Measurements from ENCODE around the gene RSAD1.

The RSAD1 gene

GRCh38 chr17:50478391-50479381, at the start of gene RSAD1:
TSS of gene RSAD1 (plus strand) at chr17:50478860. CDS start at chr17:50478885, 25 bp downstream.
- peak; percentile 83 for DNase-seq

- no peak for DNase-seq
Measured at GRCh38 chr17:50429793-50430192, 48.9 kb upstream of the RSAD1 start.

- DNase-seq: no peak
Measured at GRCh38 chr17:50430821-50431618, 47.6 kb upstream of the RSAD1 start.

- DNase-seq: no peak
Measured at GRCh38 chr17:50432125-50432762, 46.4 kb upstream of the RSAD1 start.

GRCh38 chr17:50437409-50437808, 41.3 kb upstream of the RSAD1 start:
- no peak for DNase-seq

- no peak for DNase-seq
Measured at GRCh38 chr17:50439008-50439407, 39.7 kb upstream of the RSAD1 start.

GRCh38 chr17:50440172-50440837, 38.4 kb upstream of the RSAD1 start:
- DNase-seq: no peak

- no peak for DNase-seq
Measured at GRCh38 chr17:50440838-50441829, 37.5 kb upstream of the RSAD1 start.

- DNase-seq: no peak
Measured at GRCh38 chr17:50443505-50443974, 35.1 kb upstream of the RSAD1 start.

- DNase-seq: no peak
Measured at GRCh38 chr17:50444841-50445715, 33.6 kb upstream of the RSAD1 start.

GRCh38 chr17:50445730-50446325, 32.8 kb upstream of the RSAD1 start:
- no peak for DNase-seq

GRCh38 chr17:50447870-50448595, 30.6 kb upstream of the RSAD1 start:
- DNase-seq: no peak

- DNase-seq: no peak
Measured at GRCh38 chr17:50448643-50449042, 30.0 kb upstream of the RSAD1 start.

- DNase-seq: no peak
Measured at GRCh38 chr17:50451943-50452629, 26.6 kb upstream of the RSAD1 start.

GRCh38 chr17:50452630-50453300, 25.9 kb upstream of the RSAD1 start:
- no peak for DNase-seq

- no peak for DNase-seq
Measured at GRCh38 chr17:50453901-50454300, 24.8 kb upstream of the RSAD1 start.

GRCh38 chr17:50457621-50458020, 21.0 kb upstream of the RSAD1 start:
- no peak for DNase-seq

GRCh38 chr17:50458270-50458669, 20.4 kb upstream of the RSAD1 start:
- DNase-seq: no peak

Data from KG1 (cell line).